HFFc6 (cell line): ENCODE measurements around the gene TPBGL. TPM values are rescaled to one million over a fixed set of nuclear protein-coding genes. Genes with fewer than 3 reads are reported as not detected.

Experiments used
- DNase-seq: peaks from one replicate; pipeline ENCODE4 v3.0.0-alpha.2; 2018
- H3K27ac Mint-ChIP-seq: 2 replicates; pipeline ENCODE4 v1.8.0; 2020; ENCODE audit warnings: mild to moderate bottlenecking, mixed read lengths
- H3K27me3 Mint-ChIP-seq: 2 replicates; pipeline ENCODE4 v1.8.0; 2021; ENCODE audit warnings: mild to moderate bottlenecking, moderate library complexity, mixed read lengths; ENCODE audit not compliant: insufficient read depth
- H3K36me3 Mint-ChIP-seq: 2 replicates; pipeline ENCODE4 v1.8.0; 2021; ENCODE audit warnings: low read depth, mixed read lengths
- H3K4me1 Mint-ChIP-seq: 2 replicates; pipeline ENCODE4 v1.8.0; 2020; ENCODE audit warnings: low read depth, mixed read lengths
- H3K4me3 Mint-ChIP-seq: 2 replicates; pipeline ENCODE4 v1.8.0; 2020; ENCODE audit warnings: mild to moderate bottlenecking, moderate library complexity, mixed read lengths
- H3K9me3 Mint-ChIP-seq: 2 replicates; pipeline ENCODE4 v1.8.0; 2020; ENCODE audit warnings: mild to moderate bottlenecking, mixed read lengths
- CTCF ChIP-seq: fragments of 200-600 bp; sonication (generic); IDR thresholded peaks from 2 replicates; pipeline ENCODE4 v1.5.0; 2021; ENCODE audit warnings: antibody characterized with exemption, mild to moderate bottlenecking
- total RNA-seq, 6 experiments: library from RNA; stranded (reverse); fragmentation: NEBNext Ultra II Directional; extraction: Animal tissue kit (Norgen Biotek cat#: 25700); gene quantifications; 2 replicates in 1 of 6; 3 replicates in 5 of 6; pipeline ENCODE4 v1.2.3, GENCODE V29; 2021

TPBGL gene
- total RNA-seq, 6 experiments from 2014 or later = not detected

DNA sequence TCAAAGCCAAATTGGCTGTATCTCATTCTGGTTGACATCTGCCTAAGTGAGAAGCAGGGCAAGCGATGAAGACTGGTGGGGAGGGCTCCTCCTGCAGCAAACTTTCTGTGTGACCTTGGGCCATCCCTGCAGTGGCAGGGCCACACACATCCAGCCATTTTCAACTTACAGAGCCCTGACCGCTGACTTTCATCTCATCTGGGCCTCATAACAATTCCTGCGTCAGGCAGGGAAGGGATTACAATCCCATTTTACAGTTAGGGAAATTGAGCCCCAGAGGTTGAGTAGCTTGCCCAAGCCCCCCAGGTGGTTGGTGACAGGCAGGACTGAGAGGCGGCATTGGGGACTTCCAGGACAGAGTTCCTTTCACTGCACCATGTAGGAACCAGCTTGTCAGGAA is 21.9 kb downstream of the TPBGL start:
- peaks cover 9% of the 10 kb centered on the region for H3K4me1 Mint-ChIP-seq
- no peaks in the 10 kb centered on the region for H3K9me3 Mint-ChIP-seq
- H3K27ac Mint-ChIP-seq = no peak overlapping the region
- DNase-seq = no peak
- no peaks in the 10 kb centered on the region; the same call in 1 of the 2 replicates for H3K36me3 Mint-ChIP-seq
- H3K4me3 Mint-ChIP-seq = no peak overlapping the region
- TF ChIP-seq CTCF = no peak
- peaks cover 22% of the 10 kb centered on the region for H3K27me3 Mint-ChIP-seq

DNA sequence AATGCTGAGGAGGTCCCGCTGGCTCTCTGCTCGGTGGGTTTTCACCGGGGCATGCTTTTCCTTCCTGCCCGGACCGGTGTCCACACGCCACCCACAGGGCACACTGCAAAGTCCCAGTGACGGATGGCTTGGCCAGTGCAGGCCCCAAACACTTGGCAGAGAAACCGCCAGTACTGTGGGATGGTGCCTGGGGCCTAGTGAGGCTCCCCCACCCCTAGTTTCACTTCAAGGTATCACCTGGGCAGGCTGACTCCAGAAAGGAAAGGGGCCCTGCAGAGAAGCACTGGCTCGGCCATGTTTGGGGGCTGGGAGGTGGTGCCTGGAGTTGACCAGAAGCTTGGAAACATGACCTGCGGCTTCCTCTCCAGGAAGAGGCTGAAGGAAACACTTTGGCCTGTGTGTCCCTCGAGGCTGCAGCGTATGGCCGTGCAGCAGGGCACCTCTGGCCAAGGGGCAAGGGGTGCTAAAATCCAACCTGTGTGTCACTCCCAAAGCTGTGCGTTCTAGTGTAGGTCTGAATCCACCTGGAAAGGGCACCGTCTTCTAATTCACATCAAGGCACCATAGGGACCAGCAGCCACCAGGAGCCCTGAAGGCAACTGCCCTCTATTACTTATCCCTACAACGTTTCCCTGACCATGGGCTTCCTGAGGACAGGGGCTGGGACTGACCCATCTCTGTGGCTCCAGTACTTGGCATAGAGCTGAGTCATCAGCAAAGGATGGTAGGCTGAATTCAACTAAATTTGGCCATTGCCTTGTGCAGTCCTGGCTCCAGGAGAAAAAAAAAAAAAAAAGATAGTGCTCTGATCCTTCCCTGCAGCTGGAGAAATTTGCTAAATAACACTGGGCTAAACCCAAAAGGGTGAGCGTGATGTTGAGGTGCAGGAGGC is 22.6 kb downstream of the TPBGL start:
- no peak for DNase-seq
- Mint-ChIP-seq H3K36me3 (no peaks in the 10 kb centered on the region; the same call in 1 of the 2 replicates), H3K27ac (no peak overlapping the region), H3K4me3 (no peak overlapping the region), H3K27me3 (peaks cover 17% of the 10 kb centered on the region), H3K9me3 (no peaks in the 10 kb centered on the region), H3K4me1 (peaks cover 9% of the 10 kb centered on the region)
- TF ChIP-seq CTCF = no peak

- Mint-ChIP-seq H3K36me3 (no peaks in the 10 kb centered on the region; the same call in 1 of the 2 replicates), H3K27ac (no peak overlapping the region), H3K9me3 (no peaks in the 10 kb centered on the region), H3K4me3 (no peak overlapping the region), H3K27me3 (peaks cover 12% of the 10 kb centered on the region), H3K4me1 (peaks cover 9% of the 10 kb centered on the region)
- no peak for TF ChIP-seq CTCF
- no peak for DNase-seq
Measured at GRCh38 chr11:75263944-75264349, 23.4 kb downstream of the TPBGL start.

DNA sequence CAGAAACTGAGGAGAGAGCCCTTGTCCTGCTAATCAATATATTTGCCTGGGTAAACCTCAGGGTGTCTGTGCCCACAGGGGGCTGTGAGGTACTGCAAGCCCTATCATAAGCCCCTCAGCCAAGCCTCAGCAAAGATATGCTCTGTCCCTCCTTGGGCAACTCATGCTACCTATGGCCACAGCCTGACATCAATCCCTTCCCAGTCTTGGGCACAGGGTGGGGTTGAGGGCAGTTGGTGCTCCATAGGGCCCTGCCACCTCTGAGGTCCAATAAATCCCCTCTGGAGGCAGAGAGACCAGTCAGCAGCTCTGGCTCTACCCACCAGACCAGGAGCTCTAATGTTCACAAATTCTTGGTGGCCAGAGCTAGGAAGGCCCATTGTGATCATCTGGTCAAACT is 23.8 kb downstream of the TPBGL start:
- Mint-ChIP-seq H3K9me3 (no peaks in the 10 kb centered on the region), H3K27ac (no peak overlapping the region), H3K36me3 (no peaks in the 10 kb centered on the region; the same call in 1 of the 2 replicates), H3K4me1 (peaks cover 9% of the 10 kb centered on the region), H3K4me3 (no peak overlapping the region), H3K27me3 (peaks cover 12% of the 10 kb centered on the region)
- DNase-seq = no peak
- TF ChIP-seq CTCF = no peak

DNA sequence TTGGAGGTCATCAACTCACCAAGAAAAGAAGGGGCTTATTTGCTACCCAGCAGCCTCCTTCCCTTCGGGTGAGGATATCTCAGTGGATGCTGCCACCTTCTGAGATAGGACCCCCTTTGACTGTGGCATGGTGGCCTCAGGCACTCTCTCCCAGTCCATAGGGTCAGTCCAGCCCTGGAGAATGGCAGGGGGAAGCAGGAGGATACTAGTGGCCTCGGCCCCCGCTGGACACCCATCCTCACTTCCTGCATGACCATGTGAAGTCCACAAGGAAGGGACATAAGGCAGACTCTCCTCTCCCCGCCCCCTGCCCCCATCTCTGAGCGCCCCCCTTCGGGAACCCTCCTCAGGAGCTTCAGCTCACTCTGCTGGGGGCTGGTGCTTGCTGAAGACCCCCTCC is 24.4 kb downstream of the TPBGL start:
- DNase-seq = no peak
- no peak overlapping the region for H3K27ac Mint-ChIP-seq
- H3K4me3 Mint-ChIP-seq = no peak overlapping the region
- H3K36me3 Mint-ChIP-seq = no peaks in the 10 kb centered on the region; the same call in 1 of the 2 replicates
- peaks cover 9% of the 10 kb centered on the region for H3K4me1 Mint-ChIP-seq
- H3K9me3 Mint-ChIP-seq = no peaks in the 10 kb centered on the region
- TF ChIP-seq CTCF = no peak
- H3K27me3 Mint-ChIP-seq = peaks cover 12% of the 10 kb centered on the region
